ENCODE results near the gene PSMA6. TPM values are rescaled to one million over a fixed set of nuclear protein-coding genes. Genes with fewer than 3 reads are reported as not detected.

Gene PSMA6
- total and polyA plus RNA-seq, 2 of the 13 experiments (the other 11 are each of a cell fraction or from before 2014, with no cell fraction given), result 525 to 1,109 TPM

- TF ChIP-seq ZNF607 (CRISPR knock-in tag; IDR thresholded peaks at IDR 0.05; ENCODE audit: borderline replicate concordance) (no peak), CREB1 (IDR thresholded peaks at IDR 0.05) (peak; percentile 29; the same call in 1 of the 2 replicates), CREB1 (CRISPR knock-in tag; IDR thresholded peaks at IDR 0.05) (no peak), ZNF546 (CRISPR knock-in tag; conservative IDR thresholded peaks at IDR 0.05) (no peak), TCF7L2 (IDR thresholded peaks at IDR 0.05; ENCODE audit: low read depth, low read length) (no peak), BHLHE40 (IDR thresholded peaks at IDR 0.05; ENCODE audit: low read length) (no peak), ZNF674 (CRISPR knock-in tag; IDR thresholded peaks at IDR 0.05; ENCODE audit: low read depth) (no peak), TCF7 (IDR thresholded peaks at IDR 0.05; ENCODE audit: low read depth) (0 out of 2 replicates have a peak, but pooled peaks have one; percentile 0), SALL2 (CRISPR knock-in tag; IDR thresholded peaks at IDR 0.05) (no peak), ZNF547 (CRISPR knock-in tag; IDR thresholded peaks at IDR 0.05) (no peak), YEATS4 (CRISPR knock-in tag; IDR thresholded peaks at IDR 0.05; ENCODE audit: borderline replicate concordance) (no peak), MLX (CRISPR knock-in tag; IDR thresholded peaks at IDR 0.05) (no peak), FOXC1 (CRISPR knock-in tag; IDR thresholded peaks at IDR 0.05; ENCODE audit: borderline replicate concordance) (no peak), ZNF780A (CRISPR knock-in tag; IDR thresholded peaks at IDR 0.05) (no peak), AHR (CRISPR knock-in tag; IDR thresholded peaks at IDR 0.05) (no peak), NFIB (CRISPR knock-in tag; IDR thresholded peaks at IDR 0.05; ENCODE audit: borderline replicate concordance) (no peak), MYC (CRISPR knock-in tag; IDR thresholded peaks at IDR 0.05; ENCODE audit: borderline replicate concordance) (no peak), RARA (CRISPR knock-in tag; IDR thresholded peaks at IDR 0.05) (no peak), POLR2G (IDR thresholded peaks at IDR 0.05; ENCODE audit: low read depth, low read length) (no peak), PAX8 (CRISPR knock-in tag; IDR thresholded peaks at IDR 0.05; ENCODE audit: borderline replicate concordance) (no peak), SMARCE1 (IDR thresholded peaks at IDR 0.05; ENCODE audit: borderline replicate concordance) (no peak), SMAD9 (CRISPR knock-in tag; IDR thresholded peaks at IDR 0.05) (0 out of 2 replicates have a peak, but pooled peaks have one; percentile 73), U2AF2 (IDR thresholded peaks at IDR 0.05; ENCODE audit: low read depth, low read length) (no peak), RBFOX2 (IDR thresholded peaks at IDR 0.05; ENCODE audit: low read depth, low read length) (0 out of 2 replicates have a peak, but pooled peaks have one; percentile 27), ZKSCAN5 (CRISPR knock-in tag; IDR thresholded peaks at IDR 0.05) (no peak), TBL1XR1 (IDR thresholded peaks at IDR 0.05; ENCODE audit: borderline replicate concordance, low read length, partially characterized antibody) (no peak), ZFP82 (CRISPR knock-in tag; IDR thresholded peaks at IDR 0.05; ENCODE audit: borderline replicate concordance) (no peak), LRRFIP1 (CRISPR knock-in tag; conservative IDR thresholded peaks at IDR 0.05) (no peak), ZNF234 (CRISPR knock-in tag; conservative IDR thresholded peaks at IDR 0.05) (no peak), RBM22 (optimal IDR thresholded peaks at IDR 0.05; ENCODE audit: low read length) (peak; percentile 34), PPARG (CRISPR knock-in tag; conservative IDR thresholded peaks at IDR 0.05) (0 out of 2 replicates have a peak, but pooled peaks have one; percentile 24)
Observed at GRCh38 chr14:35301735-35302528, 9.8 kb downstream of the PSMA6 start (continued).
